GM21447 (cell line): ENCODE data around the gene BDKRB2.

Source experiments
- ATAC-seq: cut with Tn5 transposase; IDR thresholded peaks from one replicate; pipeline ENCODE4 v1.9.1; 2021; ENCODE audit not compliant: unreplicated experiment

BDKRB2 gene

GRCh38 chr14:96250485-96250884 is 45.8 kb downstream of the BDKRB2 start:
- no peak for ATAC-seq

- ATAC-seq = no peak
Observed at GRCh38 chr14:96251656-96252155, 47.1 kb downstream of the BDKRB2 start.

- no peak for ATAC-seq
Observed at GRCh38 chr14:96252323-96252998, 47.8 kb downstream of the BDKRB2 start.

GRCh38 chr14:96252999-96253539 is 48.4 kb downstream of the BDKRB2 start:
- no peak for ATAC-seq

- ATAC-seq = no peak
Observed at GRCh38 chr14:96254687-96255086, 50.0 kb downstream of the BDKRB2 start.

GRCh38 chr14:96255501-96256366 is 51.1 kb downstream of the BDKRB2 start, which contains the start of gene BDKRB1:
Gene BDKRB1 (plus strand): TSS chr14:96256210. CDS start chr14:96263683, 7,473 bp downstream.
- no peak for ATAC-seq

GRCh38 chr14:96256407-96256806 is 51.8 kb downstream of the BDKRB2 start:
- ATAC-seq = no peak

- no peak for ATAC-seq
Observed at GRCh38 chr14:96257056-96257455, 52.4 kb downstream of the BDKRB2 start.

- no peak for ATAC-seq
Observed at GRCh38 chr14:96257900-96258299, 53.3 kb downstream of the BDKRB2 start.

GRCh38 chr14:96260341-96260821 is 55.7 kb downstream of the BDKRB2 start:
- no peak for ATAC-seq

- no peak for ATAC-seq
Observed at GRCh38 chr14:96261053-96261452, 56.4 kb downstream of the BDKRB2 start.

GRCh38 chr14:96261772-96262655 is 57.4 kb downstream of the BDKRB2 start:
- no peak for ATAC-seq

- ATAC-seq = no peak
Observed at GRCh38 chr14:96263347-96264199, 58.9 kb downstream of the BDKRB2 start.

- ATAC-seq = no peak
Observed at GRCh38 chr14:96264200-96264553, 59.5 kb downstream of the BDKRB2 start.

GRCh38 chr14:96264853-96265252 is 60.2 kb downstream of the BDKRB2 start:
- no peak for ATAC-seq

GRCh38 chr14:96265383-96266095 is 60.9 kb downstream of the BDKRB2 start:
- no peak for ATAC-seq

- ATAC-seq = no peak
Observed at GRCh38 chr14:96267336-96267735, 62.7 kb downstream of the BDKRB2 start.

GRCh38 chr14:96267916-96268315 is 63.3 kb downstream of the BDKRB2 start:
- no peak for ATAC-seq
